GM21381 (cell line): ENCODE results near the gene RRM2.
"Not testable (repeated sequence)": the region's sequence is repeated elsewhere in the genome, so short reads cannot be mapped to it uniquely, and the experiment has no call there.

ENCODE experiments used
- ATAC-seq: cut with Tn5 transposase; IDR thresholded peaks from one replicate; pipeline ENCODE4 v1.9.1; 2021; ENCODE audit warnings: mild to moderate bottlenecking, moderate library complexity; ENCODE audit not compliant: unreplicated experiment

The RRM2 gene

DNA sequence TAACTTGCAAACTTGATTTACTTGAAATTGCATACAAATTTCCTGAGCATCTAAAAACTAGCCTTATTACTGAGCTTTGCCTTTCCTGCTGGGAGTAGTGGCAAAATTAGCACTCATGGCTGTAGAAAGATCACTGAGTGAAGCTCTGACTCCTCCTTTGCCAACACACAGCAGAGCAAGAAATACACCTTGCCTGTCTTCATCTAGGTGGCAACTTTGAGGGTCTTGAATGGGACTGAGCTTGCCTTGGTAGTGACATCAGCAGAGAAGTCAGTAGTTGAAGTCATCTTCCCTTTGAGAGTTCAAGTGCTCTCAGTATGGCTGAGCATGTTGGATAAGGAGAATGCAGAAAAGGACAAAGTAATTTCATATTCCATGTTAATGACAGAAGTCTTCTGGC is 5.9 kb downstream of the RRM2 start:
- ATAC-seq: no peak

DNA sequence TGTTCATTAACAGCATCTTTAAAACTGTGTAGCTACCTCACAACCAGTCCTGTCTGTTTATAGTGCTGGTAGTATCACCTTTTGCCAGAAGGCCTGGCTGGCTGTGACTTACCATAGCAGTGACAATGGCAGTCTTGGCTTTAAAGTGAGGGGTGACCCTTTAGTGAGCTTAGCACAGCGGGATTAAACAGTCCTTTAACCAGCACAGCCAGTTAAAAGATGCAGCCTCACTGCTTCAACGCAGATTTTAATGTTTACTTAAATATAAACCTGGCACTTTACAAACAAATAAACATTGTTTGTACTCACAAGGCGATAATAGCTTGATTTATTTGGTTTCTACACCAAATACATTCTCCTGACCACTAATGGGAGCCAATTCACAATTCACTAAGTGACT is 7.0 kb downstream of the RRM2 start:
- ATAC-seq: no peak

DNA sequence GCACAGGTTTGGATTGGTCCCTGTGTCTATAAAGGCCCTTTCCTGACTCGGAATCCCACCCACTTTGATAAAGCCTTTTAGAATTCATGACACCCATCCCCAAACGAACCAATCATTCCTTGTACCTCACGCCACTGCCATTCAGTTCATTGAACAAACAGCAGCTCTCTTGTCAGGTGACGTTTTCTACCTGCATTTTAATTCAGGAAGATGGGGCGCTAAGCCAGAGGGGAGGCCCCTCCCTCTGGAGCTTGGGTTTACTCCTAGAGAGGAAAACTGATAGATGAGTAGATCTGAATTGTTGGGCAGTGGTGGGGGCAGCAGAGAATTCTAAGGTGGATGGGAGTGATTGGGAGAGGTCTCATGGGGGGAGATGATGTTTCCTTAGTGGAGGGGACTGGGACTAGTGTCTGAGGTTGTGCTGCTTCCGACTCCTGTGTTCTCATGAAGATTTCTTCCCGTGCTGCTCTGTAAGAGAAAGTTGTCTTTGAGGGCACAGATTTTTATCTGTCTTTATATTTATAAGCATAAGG is 9.6 kb downstream of the RRM2 start:
- no peak for ATAC-seq

DNA sequence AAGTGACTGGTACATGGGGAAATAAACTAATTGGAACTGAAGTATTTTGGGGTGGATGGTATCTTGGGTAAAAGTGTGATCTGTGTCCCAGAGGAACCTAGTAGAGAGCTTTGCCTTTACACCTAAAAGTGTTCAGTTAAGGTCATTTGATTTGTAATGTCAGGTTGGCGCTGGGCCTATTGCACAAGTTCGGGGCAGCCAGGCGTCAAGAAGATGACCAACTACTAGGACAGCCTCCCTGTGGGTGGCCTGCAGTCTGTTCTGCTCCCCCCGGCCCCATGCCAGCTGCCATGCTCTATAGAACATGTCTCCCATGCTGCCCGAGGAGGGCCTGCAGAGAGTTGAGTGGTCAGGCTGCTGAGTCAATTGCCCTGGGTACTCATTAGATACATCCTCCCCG is 10.1 kb downstream of the RRM2 start:
- no peak for ATAC-seq

DNA sequence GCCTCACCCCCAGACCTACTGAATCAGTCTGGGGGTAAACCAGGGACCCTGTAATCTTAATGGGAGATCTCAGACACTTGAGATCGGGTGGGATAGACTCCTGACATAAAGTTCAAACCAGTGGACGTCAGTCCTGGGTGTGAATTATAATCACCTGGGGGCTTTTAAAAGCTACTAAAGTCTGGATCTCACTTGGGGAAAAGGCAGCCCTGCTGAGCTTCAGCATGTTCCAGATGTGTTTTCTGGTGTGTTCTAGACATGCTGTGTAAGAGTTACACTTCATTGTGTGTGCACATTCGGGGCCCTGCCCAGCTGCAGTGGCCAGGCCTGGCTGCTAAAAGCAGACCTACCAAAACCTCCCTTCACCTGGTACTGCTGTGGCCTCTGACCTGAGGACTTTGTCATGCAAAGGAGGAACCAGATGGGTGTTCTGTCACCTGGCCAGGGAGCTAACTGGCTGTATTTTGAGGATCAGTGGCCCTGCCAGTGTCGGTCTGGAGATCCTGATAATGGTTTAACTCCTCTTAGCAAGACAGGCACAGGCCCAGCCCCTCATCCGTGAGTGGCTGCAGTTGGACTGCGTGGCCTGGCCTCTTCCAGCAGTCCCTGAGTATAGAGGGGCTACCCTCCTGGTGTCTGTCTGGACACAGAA is 10.6 kb downstream of the RRM2 start:
- no peak for ATAC-seq

DNA sequence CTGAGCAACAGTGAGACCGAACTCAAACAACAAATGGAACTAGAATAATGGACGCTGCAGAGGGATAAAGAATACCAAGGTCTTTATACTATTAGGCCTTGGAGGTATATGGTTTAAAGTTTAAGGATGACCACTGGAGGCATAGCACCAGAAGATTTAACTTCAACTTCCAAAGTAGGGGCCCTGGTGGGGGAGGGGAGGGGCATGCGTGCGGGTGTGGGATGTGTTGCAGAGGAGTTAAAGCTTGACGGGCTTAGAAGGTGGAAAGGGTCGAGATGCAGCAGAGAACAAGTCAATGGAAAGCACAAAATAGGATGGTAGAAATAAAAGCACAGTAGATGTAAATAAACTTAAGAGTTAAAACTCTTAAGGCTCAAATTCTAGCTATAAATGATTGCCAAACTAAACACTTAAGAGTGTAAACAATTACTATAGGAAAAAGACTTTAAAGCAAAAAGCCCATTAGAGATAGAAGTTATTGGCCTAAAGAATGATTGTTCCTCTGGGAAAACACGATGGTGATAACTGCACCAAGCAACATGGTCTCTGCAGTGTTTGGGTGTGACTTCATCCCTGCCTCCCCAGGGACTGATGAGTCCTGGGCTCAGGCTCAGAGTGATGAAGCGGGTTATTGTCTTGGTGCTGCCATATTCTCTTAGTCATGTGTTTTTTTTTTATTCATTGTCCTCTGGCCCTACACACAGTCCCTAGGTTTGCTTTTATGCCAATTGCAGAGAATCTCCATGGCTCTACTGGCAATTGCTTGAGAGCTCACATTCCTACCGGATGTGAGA is 13.0 kb downstream of the RRM2 start:
- no peak for ATAC-seq

DNA sequence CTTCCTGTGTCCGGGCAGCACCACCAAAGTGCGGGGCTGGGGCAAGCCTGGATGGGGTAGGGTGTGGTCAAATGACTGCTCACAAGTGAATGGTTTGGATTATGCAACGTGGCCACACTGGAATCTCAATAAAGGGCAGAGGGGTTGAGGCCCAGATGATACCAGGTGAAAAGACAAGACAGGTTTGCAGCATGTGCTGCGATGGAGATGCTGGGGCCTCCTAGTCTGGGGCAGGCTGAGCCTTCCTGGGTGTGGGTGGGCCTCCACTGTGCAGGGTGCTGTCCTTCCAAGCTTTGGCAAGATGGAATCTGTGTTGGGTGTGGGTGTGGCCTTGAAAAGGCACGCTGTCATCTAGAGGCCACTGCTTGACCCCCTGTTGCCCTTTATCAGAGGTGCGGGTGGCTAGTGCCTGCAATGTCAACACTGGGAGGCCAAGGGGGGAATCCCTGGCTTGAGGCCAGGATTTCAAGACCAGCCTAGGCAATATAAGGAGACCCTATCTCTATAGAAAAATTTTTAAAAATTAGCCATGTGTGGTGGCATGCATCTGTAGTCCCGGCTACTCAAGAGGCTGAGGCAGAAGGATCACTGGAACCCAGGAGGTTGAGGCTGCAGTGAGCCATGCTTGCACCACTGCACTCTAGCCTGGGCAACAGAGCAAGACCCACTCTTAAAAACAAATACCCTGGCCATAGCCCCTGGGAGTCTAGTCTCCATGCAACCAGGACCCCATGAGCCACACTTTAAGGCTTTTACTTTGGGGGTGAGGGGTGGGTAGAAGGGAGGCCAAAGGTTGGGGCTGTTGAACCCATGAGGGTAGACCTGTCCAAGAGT is 13.8 kb downstream of the RRM2 start:
- ATAC-seq: no peak

DNA sequence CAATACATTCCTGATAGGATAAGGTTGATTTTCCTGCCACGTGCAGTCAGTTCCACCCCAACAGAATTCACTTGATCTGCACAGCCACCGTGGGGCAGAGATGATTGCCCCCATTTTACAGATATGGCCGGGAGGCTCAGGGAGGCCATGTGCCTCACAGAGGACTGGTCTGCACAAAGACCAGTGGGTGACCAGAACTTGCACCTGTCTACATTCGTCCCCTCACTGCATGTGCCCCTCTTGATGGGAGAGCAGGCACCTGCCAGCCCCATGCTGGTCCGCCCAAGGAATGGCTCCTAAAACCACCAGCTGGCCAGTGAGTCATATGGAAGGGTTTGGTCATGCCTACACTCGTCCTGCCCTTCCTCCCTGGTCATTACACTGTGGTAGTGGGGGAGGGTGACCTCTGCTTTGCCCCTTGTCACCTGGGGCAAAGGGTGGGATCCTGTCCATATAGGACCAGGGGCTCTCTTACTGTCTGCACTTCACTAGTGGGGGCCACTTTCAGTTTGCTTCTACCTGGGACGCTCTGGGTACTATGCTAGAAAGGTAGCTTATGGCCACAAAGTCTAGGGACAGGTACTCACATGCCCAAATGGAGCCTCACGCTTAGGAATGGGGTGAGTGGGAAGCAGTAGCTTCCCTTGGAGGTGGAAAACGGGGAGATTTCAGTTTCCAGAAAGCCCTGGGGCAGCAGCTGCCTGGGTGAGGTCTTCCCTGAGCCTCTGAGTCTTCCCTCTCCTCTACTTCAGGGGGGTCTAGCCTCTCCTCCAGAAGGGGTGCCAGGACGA is 14.7 kb downstream of the RRM2 start:
- no peak for ATAC-seq

DNA sequence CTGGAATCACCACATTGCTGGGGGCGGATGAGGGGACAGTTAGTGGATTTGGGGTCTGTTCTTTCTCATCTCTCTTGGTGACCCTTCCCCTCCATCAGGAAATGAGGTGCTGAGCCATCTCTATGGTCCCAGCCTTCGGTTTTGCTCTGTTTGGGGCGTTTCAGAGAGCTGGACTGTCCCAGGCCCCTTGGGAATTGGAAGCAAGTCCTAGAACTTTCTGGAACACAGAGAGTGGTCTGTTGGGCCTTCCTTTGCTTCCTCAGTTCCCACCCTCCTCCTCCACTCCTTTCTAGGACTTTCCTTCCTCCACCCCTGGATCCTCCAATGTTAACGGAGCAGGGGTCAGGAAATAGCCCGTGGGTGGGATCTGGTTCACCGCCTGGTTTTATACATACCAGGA is 17.0 kb downstream of the RRM2 start:
- no peak for ATAC-seq

DNA sequence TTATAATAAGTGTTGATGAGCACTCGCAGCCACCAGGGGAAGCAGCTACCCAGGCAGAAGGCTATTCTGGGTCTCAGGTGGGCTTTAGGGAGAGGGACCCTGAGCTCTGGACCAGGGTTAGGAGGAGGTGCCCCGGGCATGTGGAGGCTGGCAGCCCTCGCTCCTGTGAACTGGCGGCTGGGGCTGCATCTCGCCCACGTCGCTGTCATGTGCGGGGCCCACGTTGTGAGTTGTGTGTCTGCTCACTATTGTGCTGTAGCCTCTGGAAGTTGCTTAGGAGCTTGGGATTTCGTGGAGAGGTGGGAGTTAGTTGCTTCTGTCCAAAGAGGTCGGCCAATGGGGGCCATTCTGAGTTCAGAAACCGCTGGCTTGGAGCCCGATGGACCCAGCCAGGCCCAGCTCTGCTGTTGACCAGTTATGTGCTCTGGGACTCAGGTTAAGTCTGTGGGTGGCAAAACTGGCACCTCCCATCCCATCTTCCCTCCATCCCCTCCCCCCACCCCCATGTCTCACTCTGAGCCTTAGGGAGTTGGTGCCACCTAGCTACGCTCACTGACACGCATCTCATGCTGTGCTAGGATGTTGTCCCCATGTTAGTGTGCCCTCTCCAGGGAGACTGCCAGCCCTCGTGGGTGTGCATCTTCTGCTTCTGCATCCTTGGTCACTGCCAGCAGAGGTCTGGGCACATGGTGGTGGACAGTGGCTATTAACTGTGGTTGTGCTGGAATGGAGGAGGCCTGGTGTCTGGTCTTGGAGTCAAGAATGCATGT is 18.5 kb downstream of the RRM2 start:
- no peak for ATAC-seq

DNA sequence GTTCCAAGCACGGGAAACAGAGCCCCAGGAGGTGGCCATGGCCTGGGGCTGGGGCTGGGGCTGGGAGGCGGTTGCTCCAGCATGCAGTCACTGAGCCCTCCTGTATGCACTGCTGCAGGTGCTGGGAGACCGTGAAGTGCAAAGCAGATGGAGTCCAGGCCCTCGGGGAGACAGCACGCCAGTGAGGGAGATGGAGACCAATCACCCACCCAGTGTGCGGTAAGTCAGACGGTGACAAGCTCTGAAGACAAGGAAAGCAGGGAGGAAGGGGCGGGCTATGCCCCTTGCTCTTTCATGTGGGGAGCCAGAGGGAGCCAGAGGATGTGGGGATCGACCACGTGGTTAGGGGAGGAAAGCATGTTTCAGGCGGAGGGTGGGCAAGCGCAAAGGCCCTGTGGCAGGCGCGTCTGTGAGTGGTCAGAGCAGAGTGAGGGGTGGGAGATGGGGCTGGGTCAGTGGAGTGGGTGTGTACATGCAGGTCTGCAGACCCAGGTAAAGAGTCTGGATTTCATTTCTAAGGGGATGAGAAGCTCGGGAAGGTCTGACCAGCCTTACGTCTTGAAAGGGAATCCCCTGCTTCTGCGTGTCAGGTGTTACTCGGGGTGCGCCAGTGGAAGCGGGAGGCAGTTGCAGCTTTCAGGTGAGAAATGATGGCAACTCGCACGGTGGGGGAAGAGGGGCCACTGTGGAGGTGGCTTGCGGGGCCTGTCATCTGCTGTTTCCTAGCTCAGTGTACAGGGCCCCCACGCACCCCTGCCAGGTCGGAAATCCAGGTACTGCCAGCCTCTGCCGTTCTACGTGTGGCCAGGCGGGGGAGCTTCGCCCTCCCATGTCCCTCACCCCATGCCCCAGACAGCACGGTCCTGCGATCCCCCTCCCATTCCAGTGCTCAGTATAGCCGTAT is 19.4 kb downstream of the RRM2 start:
- ATAC-seq: no peak

DNA sequence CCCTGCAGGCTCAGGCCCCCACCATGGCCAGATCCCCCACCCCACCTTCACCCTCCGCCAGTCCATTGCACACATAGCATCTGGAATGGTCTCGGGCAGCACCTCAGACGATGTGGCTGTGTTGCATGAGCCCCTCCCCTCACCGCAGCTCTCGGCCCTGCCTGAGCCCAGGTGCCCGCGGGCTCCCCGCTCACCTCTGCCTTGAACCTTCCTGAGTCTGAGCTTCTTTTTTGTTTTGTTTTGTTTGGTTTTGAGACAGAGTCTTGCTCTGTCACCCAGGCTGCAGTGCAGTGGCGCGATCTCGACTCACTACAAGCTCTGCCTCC is 20.1 kb downstream of the RRM2 start:
- ATAC-seq: no peak

DNA sequence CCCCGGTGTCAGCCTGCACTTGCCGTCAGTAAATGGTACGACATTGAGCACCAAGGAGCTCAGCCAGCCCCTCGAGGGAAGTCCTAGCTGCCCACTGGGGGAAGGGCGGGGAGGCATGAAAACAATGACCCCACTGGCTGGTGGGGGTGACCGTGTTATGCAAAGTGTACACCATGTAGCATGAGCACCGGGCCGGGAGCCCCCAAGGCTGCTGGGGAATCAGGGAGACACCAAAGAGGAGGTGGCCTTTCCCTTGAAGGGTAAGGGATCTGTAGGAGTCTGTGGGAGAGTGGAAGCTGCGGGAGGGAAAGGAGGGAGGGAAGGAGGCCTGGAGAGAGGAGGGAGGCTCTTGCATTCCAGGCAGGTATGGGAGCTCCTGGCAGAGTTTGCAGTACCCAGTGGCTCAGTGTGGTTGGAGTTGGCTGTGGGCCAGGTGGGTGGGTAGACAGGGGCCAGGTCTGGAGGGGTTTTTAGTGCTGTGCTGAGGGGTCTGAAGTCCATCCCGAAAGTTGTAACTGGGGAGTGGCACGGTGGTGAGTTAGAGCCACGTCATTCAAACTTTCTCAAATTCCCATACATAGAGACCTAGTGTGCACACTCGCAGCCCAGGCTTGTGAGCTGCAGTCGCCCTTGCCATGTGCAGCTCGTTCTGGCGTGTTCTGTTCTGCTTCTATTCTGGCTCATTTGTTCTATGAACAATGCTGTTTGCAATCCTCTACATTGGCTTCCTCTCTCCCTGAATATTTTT is 22.4 kb downstream of the RRM2 start:
- no peak for ATAC-seq

DNA sequence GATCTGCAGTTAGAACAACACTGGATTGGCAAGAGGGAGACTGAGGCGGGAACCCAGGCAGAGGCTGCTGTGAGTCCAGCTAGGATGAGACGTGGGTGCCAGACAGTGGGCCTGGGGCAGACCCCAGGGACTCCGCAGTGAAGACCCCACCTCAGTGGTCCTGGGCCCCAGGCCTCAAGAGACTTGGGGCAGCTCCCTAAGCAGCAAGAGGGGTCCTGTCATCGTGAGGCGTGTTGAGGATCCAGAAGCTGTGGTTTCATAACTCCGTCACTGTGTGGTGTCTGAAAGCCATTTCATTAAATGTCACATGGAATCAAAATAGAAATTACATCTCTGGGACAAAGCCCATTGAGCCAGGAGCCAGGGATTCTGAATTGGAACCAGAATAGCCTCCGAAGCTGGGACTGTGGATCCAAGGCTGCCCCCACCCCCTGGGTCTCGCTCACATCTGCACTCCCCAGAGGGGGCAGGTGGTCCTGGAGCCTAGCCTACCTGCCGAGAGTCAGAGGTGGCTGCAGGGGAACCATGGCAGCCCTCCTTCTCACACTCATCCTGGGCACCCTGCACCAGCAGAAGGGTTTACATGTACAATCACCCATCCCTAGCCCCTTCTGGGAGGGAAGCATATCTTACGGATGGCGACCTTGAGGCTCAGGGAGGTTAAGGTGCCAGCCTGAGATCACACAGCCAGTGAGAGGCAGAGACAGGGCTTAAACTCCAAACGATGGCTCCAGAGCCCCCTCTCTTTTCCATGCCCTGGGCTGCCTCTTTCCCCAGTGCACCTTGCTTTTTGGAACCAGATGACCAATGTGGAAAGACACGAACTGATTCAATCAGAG is 23.2 kb downstream of the RRM2 start:
- no peak for ATAC-seq

DNA sequence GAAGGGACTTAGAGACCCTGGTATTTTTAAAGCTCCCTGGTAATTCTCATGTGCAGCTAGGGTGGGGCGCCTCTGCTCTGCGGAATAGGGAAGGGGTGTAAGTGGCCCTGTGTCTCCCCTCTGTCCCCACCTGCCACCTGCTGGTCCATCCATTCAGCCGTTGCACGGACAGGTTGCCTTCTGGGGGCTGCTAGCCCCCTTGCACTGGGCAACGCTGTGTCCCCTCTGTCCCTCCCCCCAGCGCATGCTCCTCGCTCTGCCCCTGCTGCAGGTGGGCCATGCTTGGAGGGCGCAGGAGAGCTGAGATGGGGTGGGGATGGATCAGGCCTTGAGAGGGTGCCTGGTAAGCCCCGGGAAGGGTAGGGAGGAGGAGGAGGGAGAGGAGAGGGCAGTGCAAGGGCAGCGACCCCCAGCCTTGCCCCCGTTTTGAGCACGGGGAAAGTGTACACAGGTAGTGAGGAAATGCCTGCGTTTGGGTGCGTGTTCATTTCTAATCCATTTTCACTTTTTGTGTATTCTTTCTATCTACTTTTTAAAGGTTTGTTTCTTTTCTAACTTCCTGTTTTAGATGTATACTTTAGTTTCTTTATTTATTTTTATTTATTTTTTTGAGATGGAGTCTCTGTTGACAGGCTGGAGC is 23.9 kb downstream of the RRM2 start:
- ATAC-seq: no peak

DNA sequence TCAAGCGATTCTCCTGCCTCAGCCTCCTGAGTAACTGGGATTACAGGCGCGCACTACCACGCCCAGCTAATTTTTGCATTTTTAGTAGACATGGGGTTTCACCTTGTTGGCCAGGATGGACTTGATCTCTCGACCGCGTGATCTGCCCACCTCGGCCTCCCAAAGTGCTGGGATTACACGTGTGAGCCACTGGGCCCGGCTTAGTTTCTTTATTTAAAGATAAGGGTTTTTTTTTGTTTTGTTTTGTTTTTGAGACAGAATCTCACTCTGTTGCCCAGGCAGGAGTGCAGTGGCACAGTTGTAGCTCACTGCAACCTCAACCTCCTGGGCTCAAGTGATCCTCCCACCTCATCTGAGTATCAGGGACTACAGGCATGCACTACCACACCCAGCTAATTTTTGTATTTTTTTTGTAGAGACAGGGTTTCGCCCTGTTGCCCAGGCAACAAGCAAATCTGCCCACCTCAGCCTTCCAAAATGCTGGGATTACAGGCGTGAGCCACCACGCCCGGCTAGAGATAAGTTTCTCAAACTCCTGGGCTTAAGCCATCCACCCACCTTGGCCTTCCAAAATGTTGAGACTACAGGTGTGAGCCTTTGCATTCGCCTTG is 24.6 kb downstream of the RRM2 start:
- ATAC-seq: not testable (repeated sequence)

DNA sequence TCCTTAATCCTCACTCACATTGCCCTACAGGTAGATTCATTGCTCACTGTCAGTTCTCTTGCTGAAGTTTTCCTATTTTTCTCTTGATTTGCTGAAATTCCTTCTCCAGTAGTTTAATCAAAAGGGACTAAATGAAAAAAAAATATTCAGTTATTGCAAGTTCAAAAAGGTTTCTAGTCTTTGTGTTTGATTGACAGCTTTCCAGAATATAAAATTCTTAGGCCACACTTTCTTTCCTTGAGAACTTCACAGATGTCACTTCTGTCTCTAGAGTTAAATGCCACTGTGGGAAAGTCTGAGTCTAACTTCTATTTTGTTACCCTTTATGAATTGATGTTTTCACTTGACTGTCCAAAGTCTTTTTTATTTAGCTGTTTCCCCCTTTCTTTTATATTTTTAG is 25.7 kb downstream of the RRM2 start:
- no peak for ATAC-seq
